HepG2 (cell line): ENCODE results near the gene TPX2. TPM values are rescaled to one million over a fixed set of nuclear protein-coding genes. Genes with fewer than 3 reads are reported as not detected.
A peak's percentile ranks its signal among the peaks of the same experiment; 100 is the strongest.

Experiments used
- ELF3 ChIP-seq: IDR thresholded peaks from 2 replicates; pipeline ENCODE4 v1.6.1; 2016; ENCODE audit warnings: missing genetic modification reagents, missing compliant biosample characterization
- FIP1L1 ChIP-seq: fragments of 200-400 bp; formaldehyde crosslinking; IDR thresholded peaks from 2 replicates; pipeline ENCODE4 v1.6.1; 2018; ENCODE audit warnings: low read depth, mild to moderate bottlenecking, low read length, moderate library complexity, borderline replicate concordance; ENCODE audit not compliant: insufficient read depth
- GZF1 ChIP-seq: sonication (generic); formaldehyde crosslinking; IDR thresholded peaks from 2 replicates; pipeline ENCODE4 v1.5.1; 2020; ENCODE audit warnings: mild to moderate bottlenecking, missing genetic modification reagents
- HNRNPH1 ChIP-seq: fragments of 200-400 bp; formaldehyde crosslinking; optimal IDR thresholded peaks from 2 replicates; pipeline ENCODE3; 2017; ENCODE audit warnings: mild to moderate bottlenecking, low read depth, low read length
- KLF9 ChIP-seq: IDR thresholded peaks from 2 replicates; pipeline ENCODE4 v1.6.1; 2016; ENCODE audit warnings: low read depth
- MTA3 ChIP-seq: sonication (generic); formaldehyde crosslinking; IDR thresholded peaks from 2 replicates; pipeline ENCODE4 v1.4.0; 2020; ENCODE audit warnings: missing genetic modification reagents
- MZF1 ChIP-seq: sonication (generic); formaldehyde crosslinking; IDR thresholded peaks from 2 replicates; pipeline ENCODE4 v1.8.1; 2023; ENCODE audit warnings: mild to moderate bottlenecking, missing genetic modification reagents, borderline replicate concordance
- NCOA1 ChIP-seq: sonication (generic); formaldehyde crosslinking; IDR thresholded peaks from 2 replicates; pipeline ENCODE4 v1.9.0; 2021; ENCODE audit warnings: missing genetic modification reagents
- POLR2G ChIP-seq: fragments of 200-400 bp; formaldehyde crosslinking; IDR thresholded peaks from 2 replicates; pipeline ENCODE4 v1.6.1; 2018; ENCODE audit warnings: mild to moderate bottlenecking, low read depth, low read length, moderate library complexity
- SNAI1 ChIP-seq: sonication (generic); formaldehyde crosslinking; IDR thresholded peaks from 2 replicates; pipeline ENCODE4 v1.5.0; 2020; ENCODE audit warnings: mild to moderate bottlenecking, missing genetic modification reagents, borderline replicate concordance
- U2AF1 ChIP-seq: fragments of 200-400 bp; formaldehyde crosslinking; optimal IDR thresholded peaks from 2 replicates; pipeline ENCODE3; 2017; ENCODE audit warnings: mild to moderate bottlenecking, low read depth, low read length
- ZFAT ChIP-seq: sonication (generic); formaldehyde crosslinking; conservative IDR thresholded peaks from 2 replicates; pipeline ENCODE4 v1.8.1; 2023; ENCODE audit warnings: missing genetic modification reagents, inconsistent platforms
- ZNF446 ChIP-seq: sonication (generic); formaldehyde crosslinking; IDR thresholded peaks from 2 replicates; pipeline ENCODE4 v1.5.0; 2020; ENCODE audit warnings: mild to moderate bottlenecking, missing genetic modification reagents
- ZNF530 ChIP-seq: sonication (generic); formaldehyde crosslinking; IDR thresholded peaks from 2 replicates; pipeline ENCODE4 v1.5.0; 2020; ENCODE audit warnings: low read depth, mild to moderate bottlenecking, missing genetic modification reagents
- ZNF564 ChIP-seq: sonication (generic); formaldehyde crosslinking; IDR thresholded peaks from 2 replicates; pipeline ENCODE4 v1.8.1; 2023; ENCODE audit warnings: mild to moderate bottlenecking, missing genetic modification reagents
- ZNF891 ChIP-seq: sonication (generic); formaldehyde crosslinking; IDR thresholded peaks from 2 replicates; pipeline ENCODE4 v1.5.0; 2020; ENCODE audit warnings: mild to moderate bottlenecking, missing genetic modification reagents
- polyA plus RNA-seq, 8 experiments: library from polyadenylated mRNA; depleted of rRNA in 3 of 8; stranded (reverse) in 7 of 8; unstranded in 1 of 8; fragments of >200 nt; fragmentation: Illumina TruSeq in 4 of 8; extraction: Trizol in 4 of 8; gene quantifications; 2 replicates each; pipeline versions ENCODE4 v1.2.1 to v1.2.3, GENCODE V29; 2011 to 2016; ENCODE audit warnings: low read depth in 4 of 8, missing spikeins in 1 of 8, mixed read lengths in 1 of 8; ENCODE audit not compliant: insufficient read depth in 1 of 8
- total RNA-seq, 5 experiments: library from RNA; depleted of rRNA; stranded (reverse); fragments of >200 nt; fragmentation: Illumina TruSeq; extraction: Trizol; gene quantifications; 2 replicates each; pipeline ENCODE4 v1.2.3, GENCODE V29; 2016; ENCODE audit warnings: low read depth in 1 of 5
- TF ChIP-seq, protein P1 (sequence below): sonication (generic); formaldehyde crosslinking; IDR thresholded peaks from 2 replicates; pipeline ENCODE4 v1.5.1; 2020; ENCODE audit warnings: mild to moderate bottlenecking, missing genetic modification reagents, borderline replicate concordance
- TF ChIP-seq, protein P2 (sequence below): sonication (generic); formaldehyde crosslinking; IDR thresholded peaks from 2 replicates; pipeline ENCODE4 v1.5.0; 2020; ENCODE audit warnings: missing genetic modification reagents
- TF ChIP-seq, protein P3 (sequence below): sonication (generic); formaldehyde crosslinking; IDR thresholded peaks from 2 replicates; pipeline ENCODE4 v1.4.0; 2020; ENCODE audit warnings: mild to moderate bottlenecking, missing genetic modification reagents

The TPX2 gene
- total and polyA plus RNA-seq, 2 of the 13 experiments (the other 11 are each of a cell fraction or from before 2014, with no cell fraction given), result 34.3 to 124 TPM

DNA sequence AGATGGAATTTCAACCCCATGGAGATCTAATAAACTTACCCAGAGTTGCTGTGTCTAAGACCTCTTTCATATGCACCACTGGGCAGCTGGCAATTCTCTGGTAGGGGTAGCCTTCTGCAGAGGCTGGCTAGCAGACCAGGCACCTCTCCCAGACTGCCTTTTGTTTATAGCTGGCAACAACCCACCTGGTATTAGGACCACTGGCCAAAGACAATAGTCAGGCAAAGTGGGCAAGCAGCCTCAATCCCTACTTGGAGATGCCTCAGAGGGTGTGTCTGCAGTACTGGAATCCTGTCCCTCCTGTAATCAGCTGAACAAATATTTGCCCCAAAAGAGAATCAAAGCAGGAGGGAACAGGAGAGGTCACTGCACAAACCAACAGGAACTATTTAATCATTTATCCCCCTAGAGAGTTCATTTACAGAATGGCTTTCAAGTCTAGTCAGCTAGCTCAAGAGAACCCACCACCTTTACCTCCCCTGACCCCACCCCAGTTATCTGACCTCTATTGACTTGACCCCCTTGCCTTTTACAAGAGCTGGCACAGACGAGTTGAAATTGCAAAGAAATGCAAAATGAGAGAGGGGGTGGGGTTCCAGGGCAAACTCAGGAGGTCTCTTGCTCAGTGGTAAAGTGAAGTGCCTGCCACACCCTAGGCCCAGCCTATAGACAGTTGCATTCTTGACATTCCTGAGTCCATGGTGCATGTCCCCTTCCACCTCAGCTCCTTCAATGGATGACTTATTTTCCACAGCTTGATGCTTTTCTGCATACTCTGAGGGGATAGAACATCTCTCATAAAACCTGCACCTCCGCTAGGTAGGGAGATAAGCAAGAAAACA is 19.2 kb upstream of the TPX2 start (continued):
- TF ChIP-seq, protein P1, sequence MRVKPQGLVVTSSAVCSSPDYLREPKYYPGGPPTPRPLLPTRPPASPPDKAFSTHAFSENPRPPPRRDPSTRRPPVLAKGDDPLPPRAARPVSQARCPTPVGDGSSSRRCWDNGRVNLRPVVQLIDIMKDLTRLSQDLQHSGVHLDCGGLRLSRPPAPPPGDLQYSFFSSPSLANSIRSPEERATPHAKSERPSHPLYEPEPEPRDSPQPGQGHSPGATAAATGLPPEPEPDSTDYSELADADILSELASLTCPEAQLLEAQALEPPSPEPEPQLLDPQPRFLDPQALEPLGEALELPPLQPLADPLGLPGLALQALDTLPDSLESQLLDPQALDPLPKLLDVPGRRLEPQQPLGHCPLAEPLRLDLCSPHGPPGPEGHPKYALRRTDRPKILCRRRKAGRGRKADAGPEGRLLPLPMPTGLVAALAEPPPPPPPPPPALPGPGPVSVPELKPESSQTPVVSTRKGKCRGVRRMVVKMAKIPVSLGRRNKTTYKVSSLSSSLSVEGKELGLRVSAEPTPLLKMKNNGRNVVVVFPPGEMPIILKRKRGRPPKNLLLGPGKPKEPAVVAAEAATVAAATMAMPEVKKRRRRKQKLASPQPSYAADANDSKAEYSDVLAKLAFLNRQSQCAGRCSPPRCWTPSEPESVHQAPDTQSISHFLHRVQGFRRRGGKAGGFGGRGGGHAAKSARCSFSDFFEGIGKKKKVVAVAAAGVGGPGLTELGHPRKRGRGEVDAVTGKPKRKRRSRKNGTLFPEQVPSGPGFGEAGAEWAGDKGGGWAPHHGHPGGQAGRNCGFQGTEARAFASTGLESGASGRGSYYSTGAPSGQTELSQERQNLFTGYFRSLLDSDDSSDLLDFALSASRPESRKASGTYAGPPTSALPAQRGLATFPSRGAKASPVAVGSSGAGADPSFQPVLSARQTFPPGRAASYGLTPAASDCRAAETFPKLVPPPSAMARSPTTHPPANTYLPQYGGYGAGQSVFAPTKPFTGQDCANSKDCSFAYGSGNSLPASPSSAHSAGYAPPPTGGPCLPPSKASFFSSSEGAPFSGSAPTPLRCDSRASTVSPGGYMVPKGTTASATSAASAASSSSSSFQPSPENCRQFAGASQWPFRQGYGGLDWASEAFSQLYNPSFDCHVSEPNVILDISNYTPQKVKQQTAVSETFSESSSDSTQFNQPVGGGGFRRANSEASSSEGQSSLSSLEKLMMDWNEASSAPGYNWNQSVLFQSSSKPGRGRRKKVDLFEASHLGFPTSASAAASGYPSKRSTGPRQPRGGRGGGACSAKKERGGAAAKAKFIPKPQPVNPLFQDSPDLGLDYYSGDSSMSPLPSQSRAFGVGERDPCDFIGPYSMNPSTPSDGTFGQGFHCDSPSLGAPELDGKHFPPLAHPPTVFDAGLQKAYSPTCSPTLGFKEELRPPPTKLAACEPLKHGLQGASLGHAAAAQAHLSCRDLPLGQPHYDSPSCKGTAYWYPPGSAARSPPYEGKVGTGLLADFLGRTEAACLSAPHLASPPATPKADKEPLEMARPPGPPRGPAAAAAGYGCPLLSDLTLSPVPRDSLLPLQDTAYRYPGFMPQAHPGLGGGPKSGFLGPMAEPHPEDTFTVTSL (CRISPR knock-in tag), result peak; percentile 87
- no peak for TF ChIP-seq ZFAT (CRISPR knock-in tag)
- TF ChIP-seq ZNF446 (CRISPR knock-in tag), result no peak
- TF ChIP-seq HNRNPH1, result peak; percentile 80
- peak; percentile 62 for TF ChIP-seq POLR2G
- no peak for TF ChIP-seq GZF1 (CRISPR knock-in tag)
- no peak; the same call in 1 of the 2 replicates for TF ChIP-seq FIP1L1
- TF ChIP-seq NCOA1 (CRISPR knock-in tag), result no peak; the same call in 1 of the 2 replicates
- TF ChIP-seq ELF3, result peak; percentile 93
- TF ChIP-seq ZNF891 (CRISPR knock-in tag), result no peak
- peak; percentile 98 for TF ChIP-seq KLF9 (CRISPR knock-in tag)
- no peak for TF ChIP-seq ZNF530 (CRISPR knock-in tag)
- TF ChIP-seq, protein P2, sequence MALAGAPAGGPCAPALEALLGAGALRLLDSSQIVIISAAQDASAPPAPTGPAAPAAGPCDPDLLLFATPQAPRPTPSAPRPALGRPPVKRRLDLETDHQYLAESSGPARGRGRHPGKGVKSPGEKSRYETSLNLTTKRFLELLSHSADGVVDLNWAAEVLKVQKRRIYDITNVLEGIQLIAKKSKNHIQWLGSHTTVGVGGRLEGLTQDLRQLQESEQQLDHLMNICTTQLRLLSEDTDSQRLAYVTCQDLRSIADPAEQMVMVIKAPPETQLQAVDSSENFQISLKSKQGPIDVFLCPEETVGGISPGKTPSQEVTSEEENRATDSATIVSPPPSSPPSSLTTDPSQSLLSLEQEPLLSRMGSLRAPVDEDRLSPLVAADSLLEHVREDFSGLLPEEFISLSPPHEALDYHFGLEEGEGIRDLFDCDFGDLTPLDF, result peak; percentile 59; the same call in 1 of the 2 replicates
- no peak; the same call in 1 of the 2 replicates for TF ChIP-seq ZNF564 (CRISPR knock-in tag)
- TF ChIP-seq, protein P3, sequence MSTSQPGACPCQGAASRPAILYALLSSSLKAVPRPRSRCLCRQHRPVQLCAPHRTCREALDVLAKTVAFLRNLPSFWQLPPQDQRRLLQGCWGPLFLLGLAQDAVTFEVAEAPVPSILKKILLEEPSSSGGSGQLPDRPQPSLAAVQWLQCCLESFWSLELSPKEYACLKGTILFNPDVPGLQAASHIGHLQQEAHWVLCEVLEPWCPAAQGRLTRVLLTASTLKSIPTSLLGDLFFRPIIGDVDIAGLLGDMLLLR (CRISPR knock-in tag), result no peak; the same call in 1 of the 2 replicates
- TF ChIP-seq MZF1 (CRISPR knock-in tag), result no peak
- TF ChIP-seq SNAI1 (CRISPR knock-in tag), result peak; percentile 52; the same call in 1 of the 2 replicates
- TF ChIP-seq U2AF1, result no peak
- no peak for TF ChIP-seq MTA3 (CRISPR knock-in tag)
